Measurements from ENCODE around the gene FERMT3. TPM values are rescaled to one million over a fixed set of nuclear protein-coding genes. Genes with fewer than 3 reads are reported as not detected.
A peak's percentile ranks its signal among the peaks of the same experiment; 100 is the strongest.

FERMT3 gene
- total RNA-seq, 1 donor from 2014 or later: 9.6 TPM

DNA sequence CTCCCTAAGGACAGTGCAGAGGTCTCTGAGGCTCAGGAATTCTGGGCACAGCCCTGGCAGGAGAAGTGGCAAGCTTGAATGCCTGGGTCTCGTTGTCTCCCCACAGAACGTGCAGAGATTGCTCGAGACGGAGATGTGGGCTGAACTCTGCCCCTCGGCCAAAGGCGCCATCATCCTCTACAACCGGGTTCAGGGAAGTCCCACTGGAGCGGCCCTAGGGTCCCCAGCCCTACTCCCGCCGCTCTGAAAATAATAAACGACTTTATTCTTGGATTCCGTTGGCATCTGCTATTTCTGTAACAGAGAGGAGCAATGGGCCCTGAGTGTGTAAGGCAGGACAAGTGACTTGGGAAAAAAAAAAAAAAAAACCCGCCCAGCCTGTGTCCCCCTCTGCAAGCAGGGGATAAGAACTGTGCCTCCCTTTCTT lies 23.2 kb downstream of the FERMT3 start:
- no peak for DNase-seq (ENCODE audit: missing footprints)
- intact Hi-C loops (cut with DNase I): no loop called here

DNA sequence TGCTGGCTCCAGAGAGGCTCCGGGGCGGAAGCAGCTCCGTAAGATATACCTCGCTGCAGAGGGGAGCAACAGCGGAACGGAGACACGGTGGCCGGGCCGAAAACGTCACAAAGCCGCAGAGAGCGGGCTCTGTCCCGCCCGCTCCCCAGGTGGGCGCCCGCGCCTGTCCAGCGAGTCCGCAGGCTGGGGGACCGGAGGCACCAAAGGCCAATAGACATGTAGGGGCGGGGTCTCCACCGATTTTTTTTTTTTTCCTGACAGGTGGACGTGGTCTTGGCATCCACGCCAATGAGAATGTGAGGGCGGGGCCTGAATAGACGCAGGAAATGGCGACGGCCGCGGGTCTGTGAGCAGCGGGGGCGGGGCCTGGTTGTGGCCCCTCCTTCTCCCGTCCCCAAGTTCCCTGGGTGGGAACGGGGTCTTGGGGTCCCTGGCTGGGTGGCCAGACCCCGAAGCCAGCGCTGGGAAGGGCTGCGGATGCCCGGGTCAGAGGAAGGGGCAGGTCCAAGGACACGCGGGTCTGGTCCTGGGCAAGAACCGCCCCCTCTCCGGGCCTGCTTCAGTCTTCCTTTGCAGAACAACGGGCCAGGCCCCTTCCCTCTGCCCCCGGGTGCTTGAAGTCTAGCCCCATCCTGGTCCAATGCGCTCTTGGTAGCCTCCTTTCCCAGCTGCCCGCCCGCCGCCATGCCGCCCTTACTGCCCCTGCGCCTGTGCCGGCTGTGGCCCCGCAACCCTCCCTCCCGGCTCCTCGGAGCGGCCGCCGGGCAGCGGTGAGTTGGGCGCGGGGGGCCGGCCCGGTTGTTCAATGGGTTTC lies 23.9 kb downstream of the FERMT3 start, which contains the start of gene DNAJC4:
Gene DNAJC4, plus strand, starts transcription at position 378 of the 814 bp plus-strand sequence. Its CDS starts 307 bp downstream, at position 685.
- peak; percentile 64 for ATAC-seq
- DNase-seq (ENCODE audit: missing footprints): peak; percentile 96
- intact Hi-C loops (cut with DNase I): no loop called here

More for the DNA sequence above, 23.2 kb downstream of the FERMT3 start:
- ATAC-seq: no peak

DNA sequence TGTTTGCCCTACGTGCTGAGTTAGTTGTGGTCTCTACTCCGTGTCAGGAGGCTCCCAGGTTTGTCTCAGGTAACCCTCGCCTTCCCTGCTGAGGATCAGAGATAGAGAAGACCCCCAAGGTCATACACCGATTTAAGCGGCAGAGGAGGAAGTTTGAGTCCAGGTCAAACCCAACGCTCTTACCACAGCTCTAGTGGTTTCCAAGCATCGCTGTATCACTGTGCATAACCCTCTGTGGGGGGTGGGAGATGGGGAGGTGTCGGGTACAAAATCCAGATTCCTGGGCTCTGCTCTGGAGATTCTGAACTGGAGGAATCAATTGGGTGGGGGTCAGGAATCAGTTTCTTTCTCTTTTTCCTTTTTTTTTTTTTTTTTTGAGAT lies 24.5 kb downstream of the FERMT3 start:
- intact Hi-C loops (cut with DNase I): no loop called here
- ATAC-seq: no peak
- DNase-seq (ENCODE audit: missing footprints): no peak

DNA sequence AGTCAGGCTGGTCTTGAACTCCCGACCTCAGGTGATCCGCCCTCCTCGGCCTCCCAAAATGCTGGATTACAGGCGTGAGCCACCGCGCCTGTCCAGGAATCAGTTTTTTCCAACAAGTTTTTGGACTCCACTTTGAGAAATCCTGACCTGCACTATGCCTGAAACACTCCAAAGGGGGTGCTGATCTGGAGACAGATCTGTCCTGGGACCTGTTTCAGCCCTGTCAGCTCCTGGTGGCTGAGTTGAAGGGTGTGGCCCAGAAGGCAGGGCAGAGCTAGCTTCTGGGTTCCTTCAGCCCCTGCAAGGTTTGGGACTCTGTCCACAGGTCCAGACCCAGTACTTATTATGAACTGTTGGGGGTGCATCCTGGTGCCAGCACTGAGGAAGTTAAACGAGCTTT lies 25.0 kb downstream of the FERMT3 start:
- ATAC-seq (no peak), DNase-seq (ENCODE audit: missing footprints) (no peak)
- intact Hi-C loops (cut with DNase I): no loop called here

DNA sequence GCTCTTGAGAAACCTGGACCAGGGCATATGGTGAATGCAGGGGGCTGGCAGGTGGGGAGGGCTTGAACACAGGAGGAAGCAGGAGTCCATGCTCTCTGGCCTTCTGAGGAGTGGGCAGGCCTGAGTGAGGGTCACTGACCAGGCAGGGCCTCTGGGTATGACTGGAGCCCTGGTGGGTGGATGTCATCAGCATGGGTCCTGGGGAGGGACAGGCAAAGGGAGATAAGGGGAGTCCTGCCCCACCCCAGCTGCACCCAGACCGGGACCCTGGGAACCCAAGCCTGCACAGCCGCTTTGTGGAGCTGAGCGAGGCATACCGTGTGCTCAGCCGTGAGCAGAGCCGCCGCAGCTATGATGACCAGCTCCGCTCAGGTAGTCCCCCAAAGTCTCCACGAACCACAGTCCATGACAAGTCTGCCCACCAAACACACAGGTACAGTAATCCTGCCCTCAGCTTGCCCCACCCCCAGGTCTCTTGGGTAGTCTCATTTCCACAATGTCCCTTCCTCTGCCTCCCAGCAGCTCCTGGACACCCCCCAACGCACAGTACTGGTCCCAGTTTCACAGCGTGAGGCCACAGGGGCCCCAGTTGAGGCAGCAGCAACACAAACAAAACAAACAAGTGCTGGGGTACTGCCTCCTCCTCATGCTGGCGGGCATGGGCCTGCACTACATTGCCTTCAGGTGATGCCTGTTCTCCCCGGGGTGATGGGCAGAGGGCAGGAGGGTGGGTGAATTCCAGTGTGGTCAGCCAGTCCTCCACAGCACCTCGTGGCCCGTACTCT lies 25.9 kb downstream of the FERMT3 start:
- intact Hi-C loops (cut with DNase I): no loop called here
- ATAC-seq (no peak), DNase-seq (ENCODE audit: missing footprints) (no peak)

DNA sequence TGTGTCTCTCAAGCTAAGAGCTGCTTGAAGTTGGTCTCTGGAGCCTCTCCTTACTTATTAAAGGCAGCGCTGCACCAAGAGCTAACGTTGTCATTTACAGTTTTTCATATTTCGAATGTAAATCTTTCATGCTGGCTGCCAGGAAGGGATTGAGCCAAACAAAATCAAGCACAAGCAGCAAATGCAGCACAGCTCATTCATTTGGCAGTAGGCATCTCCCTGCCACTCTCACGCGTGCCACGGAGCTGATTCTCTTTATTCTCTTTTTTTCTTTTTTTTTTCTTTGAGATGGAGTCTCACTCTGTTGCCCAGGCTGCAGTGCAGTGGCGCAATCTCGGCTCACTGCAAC lies 26.4 kb downstream of the FERMT3 start:
- DNase-seq (ENCODE audit: missing footprints) (no peak), ATAC-seq (no peak)
- intact Hi-C loops (cut with DNase I): no loop called here

DNA sequence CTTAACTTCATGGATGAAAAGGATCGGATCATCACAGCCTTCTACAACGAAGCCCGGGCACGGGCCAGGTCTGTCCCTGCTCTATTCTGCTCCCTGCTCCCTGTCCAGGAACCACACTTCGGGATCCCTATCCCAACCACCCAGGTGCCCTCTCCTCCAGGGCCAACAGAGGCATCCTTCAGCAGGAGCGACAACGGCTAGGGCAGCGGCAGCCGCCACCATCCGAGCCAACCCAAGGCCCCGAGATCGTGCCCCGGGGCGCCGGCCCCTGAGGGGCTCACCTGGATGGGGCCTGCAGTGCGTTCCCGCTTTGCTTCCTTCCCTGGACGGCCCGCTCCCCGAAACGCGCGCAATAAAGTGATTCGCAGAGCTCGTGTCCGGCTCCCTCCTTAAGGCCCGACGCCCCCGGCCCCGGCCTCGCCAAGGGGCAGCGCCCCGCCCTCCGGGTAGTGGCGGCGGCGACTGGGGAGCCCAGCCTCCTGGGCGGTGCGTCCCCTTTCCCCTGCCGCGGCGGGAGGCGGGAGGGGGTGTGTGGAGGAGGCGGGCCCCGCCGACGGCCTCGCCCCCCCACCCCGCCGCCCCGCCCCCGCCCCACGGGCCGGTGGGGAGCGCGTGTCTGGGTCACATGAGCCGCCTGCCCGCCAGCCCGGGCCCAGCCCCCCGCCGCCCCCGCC lies 27.5 kb downstream of the FERMT3 start, which contains the start of gene VEGFB:
Gene VEGFB, plus strand, starts transcription at position 672 of the 674 bp plus-strand sequence. CDS start 250 bp downstream, outside the sequence.
- peak; percentile 90 for DNase-seq (ENCODE audit: missing footprints)
- peak; percentile 74 for ATAC-seq
- intact Hi-C loops (cut with DNase I): no loop called here

DNA sequence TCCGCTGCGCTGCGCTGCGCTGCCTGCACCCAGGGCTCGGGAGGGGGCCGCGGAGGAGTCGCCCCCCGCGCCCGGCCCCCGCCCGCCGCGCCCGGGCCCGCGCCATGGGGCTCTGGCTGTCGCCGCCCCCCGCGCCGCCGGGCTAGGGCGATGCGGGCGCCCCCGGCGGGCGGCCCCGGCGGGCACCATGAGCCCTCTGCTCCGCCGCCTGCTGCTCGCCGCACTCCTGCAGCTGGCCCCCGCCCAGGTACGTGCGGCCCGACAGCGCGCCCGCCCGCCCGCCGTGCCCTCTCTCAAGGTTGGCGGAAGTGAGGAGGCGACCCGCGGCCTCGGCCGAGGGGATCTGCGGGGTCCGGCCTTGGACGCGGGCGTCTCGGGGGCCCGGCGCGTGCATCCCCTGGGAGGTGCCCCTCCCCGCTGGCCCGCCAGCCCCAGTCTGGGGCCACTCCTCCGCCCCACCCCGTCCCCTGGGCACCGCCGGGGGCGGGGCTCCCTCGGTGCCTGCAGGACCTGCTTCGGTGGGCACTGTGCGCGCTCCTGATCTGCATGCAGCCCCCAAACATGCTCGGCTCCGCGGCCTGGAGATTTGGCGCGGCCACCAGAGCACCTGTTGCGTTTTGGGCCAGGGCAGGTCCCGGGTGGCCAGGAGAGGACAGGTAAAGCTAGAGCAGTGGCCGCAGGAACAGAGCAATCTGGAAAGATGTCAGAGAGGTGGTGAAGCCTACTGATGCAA lies 28.3 kb downstream of the FERMT3 start:
- intact Hi-C loops (cut with DNase I): no loop called here
- ATAC-seq (peak; percentile 34), DNase-seq (ENCODE audit: missing footprints) (peak; percentile 82)

DNA sequence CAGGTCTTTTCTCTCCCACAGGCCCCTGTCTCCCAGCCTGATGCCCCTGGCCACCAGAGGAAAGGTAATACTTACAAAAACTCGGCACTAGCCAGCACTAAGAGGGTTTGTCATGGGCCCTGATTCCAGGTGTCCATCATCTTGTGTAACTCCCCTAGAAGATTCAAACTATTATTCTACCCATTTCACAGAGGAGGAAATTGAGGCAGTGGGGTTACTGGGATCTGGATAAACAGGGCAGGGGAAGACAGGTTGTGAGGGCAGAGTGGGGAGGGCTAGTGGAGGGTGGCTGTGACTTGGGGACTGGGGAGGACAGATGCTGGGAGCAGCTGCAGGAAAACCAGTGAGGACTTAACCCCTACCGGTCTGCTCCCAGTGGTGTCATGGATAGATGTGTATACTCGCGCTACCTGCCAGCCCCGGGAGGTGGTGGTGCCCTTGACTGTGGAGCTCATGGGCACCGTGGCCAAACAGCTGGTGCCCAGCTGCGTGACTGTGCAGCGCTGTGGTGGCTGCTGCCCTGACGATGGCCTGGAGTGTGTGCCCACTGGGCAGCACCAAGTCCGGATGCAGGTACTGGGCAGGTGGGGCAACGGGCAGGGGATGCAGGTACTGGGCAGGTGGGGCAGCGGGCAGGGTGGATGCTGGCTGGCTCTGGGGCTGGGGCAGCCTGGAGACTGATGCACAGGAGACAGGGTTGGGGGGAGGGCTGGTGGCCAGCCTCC lies 29.1 kb downstream of the FERMT3 start:
- DNase-seq (ENCODE audit: missing footprints): no peak
- ATAC-seq: no peak
- intact Hi-C loops (cut with DNase I): no loop called here

DNA sequence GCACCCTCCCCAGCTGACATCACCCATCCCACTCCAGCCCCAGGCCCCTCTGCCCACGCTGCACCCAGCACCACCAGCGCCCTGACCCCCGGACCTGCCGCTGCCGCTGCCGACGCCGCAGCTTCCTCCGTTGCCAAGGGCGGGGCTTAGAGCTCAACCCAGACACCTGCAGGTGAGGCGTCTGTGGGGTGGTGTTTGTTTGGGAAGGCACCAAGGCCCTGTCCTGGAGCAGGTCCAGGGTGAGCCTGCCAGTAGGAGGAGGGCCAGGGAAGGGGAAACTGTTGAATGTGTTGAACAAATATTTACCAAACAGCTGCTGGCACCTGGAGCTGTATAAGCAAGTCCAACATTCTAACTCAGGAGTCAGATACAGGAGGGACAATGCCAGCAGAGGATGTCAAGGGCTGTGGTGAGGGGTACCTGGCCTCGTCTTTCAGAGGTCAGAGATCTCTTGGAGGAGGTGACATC lies 31.0 kb downstream of the FERMT3 start:
- intact Hi-C loops (cut with DNase I): no loop called here
- ATAC-seq: no peak
- DNase-seq (ENCODE audit: missing footprints): no peak

DNA sequence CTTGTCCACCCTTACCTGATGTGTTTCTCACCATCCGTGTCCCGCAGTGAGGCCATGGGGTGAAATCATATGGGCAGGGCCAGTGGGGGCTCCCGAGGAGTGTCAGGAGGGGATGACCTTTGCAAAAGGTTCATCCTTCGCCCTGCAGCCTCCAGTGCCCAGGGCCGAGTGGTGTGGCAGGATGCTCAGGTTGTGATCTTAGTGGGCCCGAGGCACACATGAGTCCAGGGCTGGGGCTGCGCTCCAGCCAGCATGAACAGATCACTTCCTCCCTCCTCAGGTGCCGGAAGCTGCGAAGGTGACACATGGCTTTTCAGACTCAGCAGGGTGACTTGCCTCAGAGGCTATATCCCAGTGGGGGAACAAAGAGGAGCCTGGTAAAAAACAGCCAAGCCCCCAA lies 31.6 kb downstream of the FERMT3 start:
- ATAC-seq: no peak
- no peak for DNase-seq (ENCODE audit: missing footprints)
- intact Hi-C loops (cut with DNase I): no loop called here

DNA sequence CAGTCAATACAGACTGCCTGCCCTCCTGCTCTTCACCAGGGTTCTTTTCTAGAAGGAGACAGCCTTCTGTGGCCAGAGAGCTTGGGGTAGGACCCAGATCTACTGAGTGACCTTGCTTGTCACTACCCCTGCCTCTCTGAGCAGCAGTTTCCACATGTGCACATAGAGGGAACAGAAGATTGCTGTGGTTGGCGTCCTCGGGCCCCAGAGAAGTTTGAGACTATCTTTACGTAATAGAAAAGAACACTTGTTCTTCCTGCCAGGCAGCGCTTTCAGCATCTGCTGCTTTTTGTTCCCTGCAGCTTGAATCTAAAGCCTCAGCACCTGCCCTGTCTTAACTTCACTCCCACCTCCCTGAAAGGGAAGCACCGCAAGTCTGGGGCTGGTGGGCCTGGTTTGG lies 32.5 kb downstream of the FERMT3 start:
- ATAC-seq: no peak
- intact Hi-C loops (cut with DNase I): no loop called here
- no peak for DNase-seq (ENCODE audit: missing footprints)

DNA sequence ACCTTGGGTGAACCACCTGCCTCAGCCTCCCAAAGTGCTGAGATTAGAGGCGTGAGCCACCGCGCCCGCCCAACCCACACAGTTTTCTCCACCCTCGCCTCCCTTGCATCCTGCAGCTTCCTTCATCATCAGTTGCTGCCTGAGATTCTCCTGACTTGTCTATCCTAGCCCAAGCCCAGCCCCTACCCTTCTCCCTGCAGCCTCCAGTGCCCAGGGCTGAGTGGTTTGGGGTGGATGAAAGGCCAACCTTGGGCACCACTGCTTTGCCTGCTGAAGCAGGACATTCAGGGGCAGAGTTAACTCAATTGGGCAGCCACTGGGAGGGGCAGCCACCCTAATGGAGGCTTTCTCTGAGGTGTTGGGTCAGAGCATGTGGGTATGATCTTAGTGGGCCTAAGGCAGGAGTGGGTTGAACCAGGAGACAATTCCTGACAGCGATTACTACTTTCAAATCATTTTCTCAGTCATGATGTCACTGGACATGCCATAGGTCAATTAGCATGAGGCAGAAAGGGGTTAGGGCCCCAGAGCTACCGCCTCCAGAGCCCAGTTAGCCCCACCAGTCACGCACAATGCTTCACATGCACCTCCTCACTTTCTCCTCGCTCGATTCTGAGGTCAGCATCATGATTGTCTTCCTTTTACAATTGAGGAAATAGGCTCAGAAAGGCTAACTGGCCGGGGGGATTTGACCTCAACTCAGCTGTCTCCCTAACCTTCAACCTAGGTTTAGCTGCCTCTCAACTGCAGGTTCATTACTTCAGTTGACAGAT lies 33.3 kb downstream of the FERMT3 start:
- DNase-seq (ENCODE audit: missing footprints) (no peak), ATAC-seq (no peak)
- intact Hi-C loops (cut with DNase I): loop anchor here (2.0 kb wide), 1 partner anchor 65 kb away; the partner anchor contains the start of gene ESRRA

DNA sequence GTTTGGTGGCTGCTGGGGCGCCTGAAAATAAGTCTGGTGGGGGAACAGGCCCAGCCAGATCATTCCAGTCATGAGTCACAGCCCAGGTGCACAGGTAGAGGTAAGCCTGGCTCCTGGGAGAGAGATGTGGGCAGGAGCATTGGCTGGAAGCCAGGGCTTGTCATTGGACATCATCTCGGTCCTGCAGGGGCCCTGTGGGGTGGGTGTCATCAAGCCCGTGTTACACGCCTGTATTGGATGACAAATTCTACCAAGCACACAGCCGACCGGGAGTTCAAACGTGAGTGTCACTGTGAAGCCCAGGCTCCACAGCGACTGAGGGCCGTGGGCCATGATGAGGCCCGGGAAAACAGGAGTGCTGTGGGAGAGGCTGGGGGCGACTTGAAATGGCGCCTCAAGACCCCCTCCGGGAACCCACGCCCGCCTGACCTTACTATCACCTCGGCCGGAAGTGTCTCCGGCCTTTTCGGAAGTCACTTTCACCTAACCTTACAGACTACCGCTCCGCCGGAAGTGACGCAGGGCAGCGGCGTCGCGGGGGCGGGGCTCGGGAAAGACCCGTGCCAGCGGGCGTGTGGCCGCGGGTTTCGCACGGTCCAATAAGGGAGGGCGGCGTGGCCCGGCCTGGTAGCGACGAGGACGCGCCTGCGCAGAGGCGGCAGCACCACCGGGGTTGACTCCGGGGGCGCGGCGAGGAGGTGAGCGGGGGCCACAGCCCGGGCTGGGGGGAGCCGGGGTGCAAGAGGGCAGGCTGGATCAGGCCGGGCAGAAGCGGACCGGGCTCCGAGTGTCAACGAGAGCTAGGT lies 34.1 kb downstream of the FERMT3 start, which contains the start of gene FKBP2:
Gene FKBP2, plus strand, starts transcription at position 661 of the 806 bp plus-strand sequence. CDS start 1,293 bp downstream, outside the sequence.
- ATAC-seq (peak; percentile 81), DNase-seq (ENCODE audit: missing footprints) (peak; percentile 99)
- intact Hi-C loops (cut with DNase I): loop anchor here (2.0 kb wide), 1 partner anchor 64 kb away; the partner anchor contains the start of gene ESRRA

DNA sequence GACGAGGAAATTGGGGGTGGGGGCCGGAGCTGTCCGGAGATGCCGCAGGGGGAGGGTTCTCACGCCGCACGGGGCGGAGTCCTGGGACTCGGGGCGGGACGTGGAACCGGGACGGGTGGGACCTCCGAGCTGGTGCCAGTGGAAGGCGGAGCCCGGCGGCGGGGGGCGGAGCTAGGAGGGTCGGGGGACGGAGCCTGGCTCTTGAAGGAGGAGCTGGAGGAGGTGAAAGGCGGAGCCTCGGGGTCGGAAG lies 34.6 kb downstream of the FERMT3 start:
- ATAC-seq (peak; percentile 90), DNase-seq (ENCODE audit: missing footprints) (peak; percentile 99)
- intact Hi-C loops (cut with DNase I): loop anchor here (2.0 kb wide), 1 partner anchor 64 kb away; the partner anchor contains the start of gene ESRRA
